Breast epithelium (tissue), 4 donors: ENCODE data around the gene DST. TPM values are rescaled to one million over a fixed set of nuclear protein-coding genes. Genes with fewer than 3 reads are reported as not detected.

ENCODE experiments used
- DNase-seq, 2 donors: peaks; one replicate each; pipeline ENCODE4 v3.0.0-alpha.2; 2019; ENCODE audit warnings: low spot score in 2 of 2
- H3K27ac ChIP-seq, 2 donors: fragments of 200-600 bp; sonication (generic) in 1 of 2; one replicate each; pipeline ENCODE4 v1.5.1; 2016 to 2019; ENCODE audit warnings: mild to moderate bottlenecking in 1 of 2
- H3K27me3 ChIP-seq, 2 donors: fragments of 200-600 bp; sonication (generic) in 1 of 2; one replicate each; pipeline versions ENCODE4 v1.5.1 to v1.6.0; 2017 to 2019; ENCODE audit warnings: control low read depth in 1 of 2, mild to moderate bottlenecking in 1 of 2
- H3K36me3 ChIP-seq: fragments of 200-600 bp; one replicate; pipeline ENCODE4 v1.5.1; 2019
- H3K4me1 ChIP-seq, 2 donors: fragments of 200-600 bp; sonication (generic); one replicate each; pipeline ENCODE4 v1.5.1; 2016 to 2019; ENCODE audit warnings: control low read depth in 1 of 2
- H3K4me3 ChIP-seq, 3 donors: fragments of 200-600 bp; sonication (generic); 1 replicate in 2 of 3; 2 replicates in 1 of 3; pipeline ENCODE4 v1.5.1; 2016 to 2019; ENCODE audit warnings: mild to moderate bottlenecking in 3 of 3, moderate library complexity in 2 of 3
- H3K9me3 ChIP-seq, 2 donors: fragments of 200-600 bp; sonication (generic) in 1 of 2; one replicate each; pipeline ENCODE4 v1.5.1; 2016 to 2019; ENCODE audit warnings: control low read depth in 1 of 2
- POLR2A ChIP-seq: fragments of 450-650 bp; IDR thresholded peaks from one replicate; pipeline ENCODE4 v1.6.1; 2016; ENCODE audit warnings: antibody characterized with exemption, mild to moderate bottlenecking, moderate library complexity
- POLR2AphosphoS5 ChIP-seq, 3 donors: sonication (generic); formaldehyde crosslinking; IDR thresholded peaks; one replicate each; pipeline ENCODE4 v1.6.1; 2017; ENCODE audit warnings: antibody characterized with exemption in 3 of 3
- intact Hi-C: fragments of 100-400 bp; cut with DNase I; formaldehyde crosslinking; loops from one replicate; pipeline ENCODE4 v1.15.1; 2023; ENCODE audit warnings: low total_unique reads
- total RNA-seq, 3 donors: library from RNA; depleted of rRNA; stranded (reverse); fragments of >200 nt; gene quantifications; one replicate each; pipeline ENCODE4 v1.1.0, GENCODE V29; 2016
- TF ChIP-seq, protein P1 (sequence below), 3 donors: fragments of 450-650 bp; IDR thresholded peaks; one replicate each; pipeline ENCODE4 v1.5.1; 2016 to 2017; ENCODE audit warnings: antibody characterized with exemption in 3 of 3, mild to moderate bottlenecking in 3 of 3, moderate library complexity in 3 of 3

The DST gene
- total RNA-seq, 3 donors from 2014 or later: 272 to 1,354 (median 700) TPM

DNA sequence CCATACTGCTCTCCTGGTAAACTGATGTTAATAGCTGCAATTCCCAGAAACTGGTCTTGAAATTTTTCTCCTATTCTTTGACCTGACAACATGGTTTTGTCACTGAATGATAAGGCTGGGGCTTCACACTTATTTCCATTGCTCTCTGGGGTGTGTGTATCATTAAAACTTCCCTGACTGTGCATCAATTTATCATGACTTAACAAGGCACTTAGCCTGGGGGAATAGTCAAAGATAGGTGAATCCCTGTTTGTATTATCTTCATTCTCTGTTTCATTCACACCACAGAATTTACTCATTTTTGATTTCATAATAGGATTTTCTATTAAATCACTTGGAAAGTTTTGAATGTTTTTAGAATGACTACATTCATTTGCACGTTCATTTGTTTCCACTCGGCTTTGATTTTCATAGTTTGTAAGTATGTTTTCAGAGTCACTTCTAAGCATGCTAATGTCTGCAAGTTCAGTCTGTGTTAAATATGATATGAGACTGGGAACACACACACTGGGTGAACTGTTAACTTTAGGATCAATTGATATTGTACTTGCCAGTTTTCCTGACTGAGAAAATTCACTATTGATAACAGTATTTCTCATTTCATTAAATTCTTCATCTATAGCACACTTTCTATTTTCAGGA lies 35.5 kb downstream of the DST start:
- no peak for TF ChIP-seq POLR2AphosphoS5 (IDR thresholded peaks at IDR 0.05)
- TF ChIP-seq POLR2A: no peak
- TF ChIP-seq, protein P1, sequence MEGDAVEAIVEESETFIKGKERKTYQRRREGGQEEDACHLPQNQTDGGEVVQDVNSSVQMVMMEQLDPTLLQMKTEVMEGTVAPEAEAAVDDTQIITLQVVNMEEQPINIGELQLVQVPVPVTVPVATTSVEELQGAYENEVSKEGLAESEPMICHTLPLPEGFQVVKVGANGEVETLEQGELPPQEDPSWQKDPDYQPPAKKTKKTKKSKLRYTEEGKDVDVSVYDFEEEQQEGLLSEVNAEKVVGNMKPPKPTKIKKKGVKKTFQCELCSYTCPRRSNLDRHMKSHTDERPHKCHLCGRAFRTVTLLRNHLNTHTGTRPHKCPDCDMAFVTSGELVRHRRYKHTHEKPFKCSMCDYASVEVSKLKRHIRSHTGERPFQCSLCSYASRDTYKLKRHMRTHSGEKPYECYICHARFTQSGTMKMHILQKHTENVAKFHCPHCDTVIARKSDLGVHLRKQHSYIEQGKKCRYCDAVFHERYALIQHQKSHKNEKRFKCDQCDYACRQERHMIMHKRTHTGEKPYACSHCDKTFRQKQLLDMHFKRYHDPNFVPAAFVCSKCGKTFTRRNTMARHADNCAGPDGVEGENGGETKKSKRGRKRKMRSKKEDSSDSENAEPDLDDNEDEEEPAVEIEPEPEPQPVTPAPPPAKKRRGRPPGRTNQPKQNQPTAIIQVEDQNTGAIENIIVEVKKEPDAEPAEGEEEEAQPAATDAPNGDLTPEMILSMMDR (IDR thresholded peaks at IDR 0.05): no peak
- Histone ChIP-seq H3K27me3 (no peaks in the 10 kb centered on the region), H3K9me3 (no peaks in the 10 kb centered on the region), H3K4me3 (no peak overlapping the region), H3K27ac (no peak overlapping the region), H3K4me1 (no peaks in the 10 kb centered on the region), H3K36me3 (no peaks in the 10 kb centered on the region)
- intact Hi-C loops: no loop called here
- no peak for DNase-seq

GRCh38 chr6:56605435-56605834 lies 37.3 kb downstream of the DST start:
- Histone ChIP-seq H3K4me1 (no peaks in the 10 kb centered on the region), H3K9me3 (no peaks in the 10 kb centered on the region), H3K4me3 (no peak overlapping the region), H3K27me3 (no peaks in the 10 kb centered on the region), H3K27ac (no peak overlapping the region), H3K36me3 (no peaks in the 10 kb centered on the region)
- intact Hi-C loops: no loop called here
- TF ChIP-seq POLR2AphosphoS5 (IDR thresholded peaks at IDR 0.05): no peak
- TF ChIP-seq POLR2A: no peak
- DNase-seq: no peak

DNA sequence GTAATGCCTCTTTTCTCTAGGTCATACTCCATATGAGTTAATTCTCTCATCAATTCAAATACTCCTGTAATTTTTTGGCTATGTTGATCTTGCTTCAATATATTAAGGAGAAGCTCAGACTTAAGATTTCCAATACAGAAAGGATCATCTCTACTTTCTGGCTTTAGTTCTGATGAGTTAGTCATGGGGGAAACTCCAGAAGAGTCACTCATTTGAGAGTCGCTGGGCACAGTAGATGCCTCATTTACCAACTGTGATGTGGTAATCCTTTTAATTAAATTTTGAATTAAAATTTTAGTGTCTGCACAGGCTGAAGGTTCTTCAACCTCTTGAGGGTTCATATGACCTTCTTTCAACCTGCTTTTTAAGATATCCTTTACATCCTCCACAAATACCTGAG lies 38.5 kb downstream of the DST start:
- DNase-seq: no peak
- H3K4me3 ChIP-seq: no peak overlapping the region
- H3K36me3 ChIP-seq: peaks cover 6% of the 10 kb centered on the region
- H3K27me3 ChIP-seq: no peaks in the 10 kb centered on the region
- no peak for TF ChIP-seq POLR2AphosphoS5 (IDR thresholded peaks at IDR 0.05)
- TF ChIP-seq, protein P1 (IDR thresholded peaks at IDR 0.05): no peak
- no peak for TF ChIP-seq POLR2A
- no peak overlapping the region for H3K27ac ChIP-seq
- intact Hi-C loops: no loop called here
- no peaks in the 10 kb centered on the region for H3K9me3 ChIP-seq
- no peaks in the 10 kb centered on the region for H3K4me1 ChIP-seq

DNA sequence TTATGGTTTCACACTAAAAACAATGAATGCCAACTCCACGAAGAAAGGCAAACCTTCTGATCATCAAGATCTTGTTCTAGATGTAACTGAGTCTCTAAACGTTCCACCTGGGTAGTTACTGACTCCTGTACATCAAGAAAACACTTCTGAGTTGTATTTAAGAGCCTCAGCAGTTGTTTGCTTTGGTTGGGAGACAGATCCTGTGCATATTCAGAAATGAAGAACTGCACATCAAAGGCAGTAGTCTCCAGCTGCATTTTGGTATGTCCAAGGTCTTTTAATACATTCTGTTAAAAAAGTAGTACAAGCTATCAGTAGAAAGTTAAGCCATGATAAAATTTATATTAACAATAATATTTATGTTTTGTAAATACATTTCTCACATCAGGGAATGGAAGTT lies 41.3 kb downstream of the DST start:
- Histone ChIP-seq H3K4me1 (no peaks in the 10 kb centered on the region), H3K4me3 (no peak overlapping the region), H3K27ac (no peak overlapping the region), H3K27me3 (no peaks in the 10 kb centered on the region), H3K36me3 (peaks cover 6% of the 10 kb centered on the region), H3K9me3 (no peaks in the 10 kb centered on the region)
- TF ChIP-seq POLR2AphosphoS5 (IDR thresholded peaks at IDR 0.05): no peak
- TF ChIP-seq, protein P1 (IDR thresholded peaks at IDR 0.05): no peak
- TF ChIP-seq POLR2A: no peak
- intact Hi-C loops: no loop called here
- DNase-seq: no peak

DNA sequence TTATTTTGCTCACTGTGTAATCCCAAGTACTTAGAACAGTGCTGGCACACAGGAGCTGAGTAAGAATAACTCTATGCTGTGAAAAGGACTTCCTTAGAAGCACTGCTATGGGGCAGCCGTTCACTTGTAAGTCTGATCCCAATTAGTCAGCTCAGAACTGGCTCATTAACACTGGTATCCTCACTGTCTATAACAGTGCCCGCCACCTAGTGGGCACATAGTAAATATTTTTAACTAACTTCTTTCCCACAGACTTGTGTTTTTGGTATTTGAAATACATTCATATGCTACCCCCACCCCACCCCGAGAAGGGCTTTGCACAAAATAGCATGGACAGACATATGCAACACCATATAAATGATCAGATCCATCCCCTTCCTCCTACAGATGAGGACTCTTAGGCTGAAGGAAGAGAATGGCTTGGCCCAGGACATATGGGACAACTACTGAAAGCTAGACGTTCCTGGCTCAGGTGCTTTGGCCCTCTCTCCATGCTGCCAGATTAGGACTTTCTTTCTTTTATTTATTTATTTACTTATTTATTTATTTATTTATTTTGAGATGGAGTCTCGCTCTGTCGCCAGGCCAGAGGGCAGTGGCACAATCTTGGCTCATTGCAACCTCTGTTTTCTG lies 47.1 kb downstream of the DST start:
- Histone ChIP-seq H3K36me3 (peaks cover 11% of the 10 kb centered on the region), H3K4me1 (no peaks in the 10 kb centered on the region), H3K9me3 (no peaks in the 10 kb centered on the region), H3K4me3 (no peak overlapping the region), H3K27ac (peak overlapping the region in 1 of 2 donors; percentile 29), H3K27me3 (no peaks in the 10 kb centered on the region)
- intact Hi-C loops: no loop called here
- DNase-seq: no peak
- TF ChIP-seq, protein P1 (IDR thresholded peaks at IDR 0.05): peak; percentile 50 to 53 (median 50)
- no peak for TF ChIP-seq POLR2A
- no peak for TF ChIP-seq POLR2AphosphoS5 (IDR thresholded peaks at IDR 0.05)
